GM21576 (cell line): ENCODE measurements around the gene CLIP2.
A peak's percentile ranks its signal among the peaks of the same experiment; 100 is the strongest.

Experiments used
- ATAC-seq: cut with Tn5 transposase; IDR thresholded peaks from one replicate; pipeline ENCODE4 v1.9.1; 2021; ENCODE audit warnings: mild to moderate bottlenecking, moderate library complexity; ENCODE audit not compliant: unreplicated experiment

The CLIP2 gene

GRCh38 chr7:74269757-74270277 lies 19.4 kb upstream of the CLIP2 start:
- peak; percentile 36 for ATAC-seq

- ATAC-seq = no peak
These were observed 17.5 kb upstream of the CLIP2 start for GRCh38 chr7:74271742-74272141.

DNA sequence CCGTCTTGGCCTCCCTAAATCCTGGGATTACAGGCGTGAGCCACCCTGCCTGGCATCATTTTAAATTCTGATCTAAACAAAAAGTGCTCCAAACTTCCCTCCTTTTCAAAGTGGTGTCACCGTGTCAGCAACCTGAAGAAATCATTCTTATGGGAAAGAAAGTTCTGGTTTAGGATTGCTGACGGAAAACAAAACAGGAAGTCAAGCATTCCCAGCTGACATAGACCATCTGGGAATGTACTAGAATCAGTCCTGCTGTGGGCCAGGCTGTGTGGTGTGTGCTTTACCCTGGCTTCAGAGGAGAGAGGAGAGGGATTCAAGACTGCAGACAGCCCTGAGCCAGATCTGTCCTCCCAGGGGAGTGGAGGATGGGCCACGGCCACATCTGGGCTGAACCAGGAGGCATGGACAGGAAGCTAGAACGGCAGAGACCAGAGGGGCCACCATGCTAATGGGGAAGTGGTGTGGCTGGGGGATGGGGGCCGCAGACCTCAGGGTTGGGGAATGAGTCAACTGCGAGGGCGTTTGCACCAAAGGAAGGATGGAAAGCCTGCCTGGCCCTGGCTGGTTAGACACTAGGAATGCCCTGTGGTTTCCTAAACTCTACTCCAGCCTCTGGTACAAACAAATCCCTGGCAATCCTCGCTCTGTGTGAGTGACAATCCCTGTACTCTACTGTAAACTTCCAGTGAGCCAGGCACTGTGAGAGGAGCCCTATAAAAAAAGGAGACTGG lies 16.7 kb upstream of the CLIP2 start:
- ATAC-seq = peak; percentile 70

DNA sequence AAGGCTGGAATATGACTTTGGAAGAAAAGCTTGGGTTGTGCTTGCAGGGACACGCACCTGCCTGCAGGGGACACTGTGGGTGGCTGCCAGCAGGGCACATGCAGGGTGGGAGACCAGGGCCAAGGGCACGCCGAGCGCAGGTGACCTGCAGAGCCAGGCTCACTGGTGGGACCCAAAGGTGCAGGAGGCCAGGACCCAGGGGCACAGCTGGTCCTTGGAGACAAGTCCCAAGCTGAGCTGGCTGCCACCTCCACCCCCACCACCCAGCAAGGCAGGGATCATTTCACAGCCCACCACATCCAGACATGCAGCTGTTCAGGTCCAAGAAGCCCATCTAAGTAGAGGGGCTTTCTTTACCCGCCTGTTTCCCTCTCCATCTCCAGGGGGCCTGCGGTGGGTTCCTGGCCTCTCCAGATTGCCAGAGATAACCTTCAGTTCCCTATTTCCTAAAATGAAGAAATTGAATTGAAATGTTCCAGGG lies 13.8 kb upstream of the CLIP2 start:
- no peak for ATAC-seq

DNA sequence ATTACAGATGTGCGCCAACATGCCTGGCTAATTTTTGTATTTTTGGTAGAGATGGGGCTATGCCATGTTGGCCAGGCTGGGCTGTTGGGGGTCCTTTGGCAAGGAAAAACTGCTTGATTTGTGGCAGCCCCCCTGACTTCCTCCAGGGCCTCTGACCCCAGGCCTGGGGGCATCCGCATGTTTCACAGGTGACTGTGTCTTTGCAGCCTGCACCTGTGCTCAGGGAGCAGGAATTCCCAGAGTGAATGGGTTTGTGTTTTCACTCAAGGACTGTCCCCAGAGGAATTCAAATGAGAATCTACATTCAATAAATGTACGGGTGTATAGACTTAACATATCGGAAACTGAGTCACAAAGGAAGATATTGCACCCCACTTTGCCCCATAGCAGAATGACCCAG lies 11.6 kb upstream of the CLIP2 start:
- no peak for ATAC-seq

DNA sequence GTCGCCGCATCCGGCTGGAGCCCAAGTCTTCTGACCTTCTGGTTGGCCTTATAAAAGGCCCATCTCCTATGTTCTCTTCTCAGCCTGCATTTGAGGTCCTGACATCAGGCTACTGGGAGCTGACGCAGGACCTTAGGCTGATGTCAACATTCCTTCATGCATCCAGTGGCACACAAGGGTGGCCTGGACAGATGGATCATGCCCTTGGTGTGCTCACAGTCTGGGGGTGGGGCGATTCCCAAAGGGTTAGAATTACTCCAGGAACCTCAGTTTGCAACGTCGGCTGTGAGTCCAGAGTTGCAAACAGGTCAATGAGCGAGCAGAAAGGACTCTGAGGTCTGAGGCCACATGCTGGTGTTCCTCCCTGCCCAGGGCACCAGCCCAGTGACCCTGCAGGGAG lies 8.2 kb upstream of the CLIP2 start:
- ATAC-seq = no peak

GRCh38 chr7:74282748-74283459 lies 6.3 kb upstream of the CLIP2 start:
- no peak for ATAC-seq

GRCh38 chr7:74283858-74284447 lies 5.3 kb upstream of the CLIP2 start:
- no peak for ATAC-seq

- ATAC-seq = peak; percentile 37
These were observed 4.4 kb upstream of the CLIP2 start for GRCh38 chr7:74284781-74285259.

DNA sequence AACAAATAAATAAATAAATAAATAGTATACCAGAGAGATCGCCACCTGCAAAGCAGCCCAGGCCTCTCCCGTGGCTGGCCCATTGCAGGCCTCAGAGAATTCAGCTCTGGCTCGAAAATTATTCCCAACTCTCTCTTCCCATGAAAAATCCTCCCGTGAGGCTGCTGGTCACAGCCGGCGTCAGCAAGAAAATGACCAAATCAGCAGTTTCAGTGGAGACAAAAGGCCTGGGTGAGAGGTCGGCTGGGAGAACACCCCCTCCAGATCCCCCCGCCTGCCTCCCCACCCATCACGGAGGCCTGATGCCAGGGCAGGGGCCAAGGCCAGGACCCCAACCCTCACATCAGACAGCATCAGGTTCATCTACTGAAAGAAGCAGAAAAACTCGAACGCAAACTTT lies 3.1 kb upstream of the CLIP2 start:
- ATAC-seq = no peak

GRCh38 chr7:74287303-74288033 lies 1.7 kb upstream of the CLIP2 start:
- no peak for ATAC-seq

DNA sequence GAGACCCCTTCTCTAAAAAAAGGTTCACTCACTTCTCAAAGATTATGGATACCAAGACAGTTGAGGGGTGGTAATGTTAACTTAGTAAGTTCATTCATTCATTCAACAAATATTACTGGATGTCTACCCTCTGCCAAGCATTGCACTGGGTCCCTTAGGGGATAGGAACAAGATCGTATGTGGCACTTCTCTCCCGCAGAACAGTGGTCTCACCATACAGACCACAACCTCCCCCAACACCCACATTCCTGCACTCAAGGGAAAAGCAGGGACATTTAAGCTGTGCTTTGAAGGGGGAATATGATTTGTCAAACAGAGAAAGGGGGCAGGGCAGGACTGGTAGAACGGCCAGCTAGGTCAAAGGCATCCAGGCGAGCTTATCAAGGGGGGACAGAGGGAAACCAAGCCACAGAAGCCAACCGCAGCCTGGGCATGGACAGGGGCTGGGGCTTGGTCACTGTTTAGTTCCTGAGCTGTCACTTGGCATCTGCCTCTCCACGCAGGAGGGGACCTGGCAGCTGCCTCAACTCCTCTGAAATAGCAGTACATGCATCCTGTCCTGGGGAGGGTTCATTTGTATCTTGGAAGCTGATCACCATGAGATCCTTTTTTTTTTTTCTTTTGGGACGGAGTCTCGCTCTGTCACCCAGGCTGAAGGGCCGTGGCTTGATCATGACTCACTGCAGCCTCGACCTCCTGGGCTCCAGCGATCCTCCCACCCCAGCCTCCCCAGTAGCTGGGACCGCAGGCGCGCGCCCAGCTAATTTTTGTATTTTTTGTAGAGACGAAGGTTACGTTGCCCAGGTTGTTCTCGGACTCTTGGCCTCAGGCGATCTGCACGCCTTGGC lies 949 bp upstream of the CLIP2 start:
- ATAC-seq = no peak

DNA sequence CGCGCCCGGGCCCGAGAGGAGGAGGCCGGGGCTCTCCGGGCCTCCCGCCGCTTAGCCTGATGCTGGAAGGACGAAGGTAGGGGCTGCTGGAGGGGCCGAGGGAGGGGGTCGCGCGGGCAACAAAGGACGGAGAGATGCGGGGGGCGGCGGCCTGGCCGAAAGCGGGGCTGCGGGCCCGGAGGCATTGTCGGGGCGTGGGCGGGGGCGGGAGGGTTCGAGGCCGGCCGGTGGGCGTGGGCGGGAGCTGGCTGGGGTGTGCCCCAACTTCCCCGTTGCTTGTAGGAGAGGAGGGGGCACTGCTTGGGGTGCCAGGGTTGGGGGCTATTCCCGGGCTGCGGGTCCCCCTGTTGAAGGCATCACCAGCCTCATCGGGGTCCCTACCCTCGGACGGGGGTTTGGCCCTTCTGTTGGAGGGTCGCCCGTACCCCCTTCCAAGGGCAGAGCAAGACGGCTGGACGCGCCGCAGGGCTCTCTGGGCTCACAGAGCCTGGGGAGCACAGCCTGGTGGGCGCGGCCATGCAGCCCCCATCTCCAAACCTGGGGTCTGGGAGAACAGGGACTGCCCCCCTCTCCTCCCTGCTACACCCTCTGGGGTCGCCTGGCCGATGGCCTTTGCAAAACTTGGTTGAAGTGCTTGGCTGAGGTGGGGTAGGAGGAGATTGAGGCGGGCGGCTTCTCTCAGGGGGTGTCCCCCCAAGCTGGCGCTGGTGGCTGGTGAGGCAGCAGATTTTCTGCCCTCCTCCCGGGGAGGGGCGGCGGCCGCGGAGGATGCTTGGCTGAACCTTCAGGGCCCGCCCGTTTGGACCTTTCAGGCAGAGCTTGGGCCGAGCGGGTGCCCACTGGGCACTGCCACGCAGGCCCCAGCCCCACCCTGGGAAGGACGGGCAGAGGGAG lies 699 bp downstream of the CLIP2 start:
- ATAC-seq = no peak

DNA sequence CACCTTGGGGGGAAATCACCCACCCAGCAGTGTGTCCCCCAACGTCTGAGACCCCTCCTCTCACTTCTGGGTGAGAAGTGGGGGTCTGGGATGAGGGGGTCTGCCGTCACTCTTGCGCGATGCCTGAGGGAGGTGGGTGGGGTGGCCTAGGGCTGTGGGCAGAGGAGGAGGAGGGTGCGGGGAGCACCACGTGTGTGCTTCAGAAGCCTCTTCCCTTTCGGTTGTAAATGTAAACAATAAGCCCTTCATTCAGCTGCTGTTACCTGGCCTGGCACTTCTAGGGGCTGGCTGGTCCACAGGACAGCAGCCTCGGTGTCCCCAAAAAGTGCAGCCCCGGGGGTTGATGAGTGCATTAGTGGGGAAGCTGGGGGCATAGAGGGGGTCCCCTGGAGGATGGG lies 1.3 kb downstream of the CLIP2 start:
- no peak for ATAC-seq

GRCh38 chr7:74290981-74291441 lies 1.8 kb downstream of the CLIP2 start:
- ATAC-seq = no peak

- ATAC-seq = no peak
These were observed 2.3 kb downstream of the CLIP2 start for GRCh38 chr7:74291535-74291934.

GRCh38 chr7:74292757-74293576 lies 3.8 kb downstream of the CLIP2 start:
- no peak for ATAC-seq

- no peak for ATAC-seq
These were observed 4.3 kb downstream of the CLIP2 start for GRCh38 chr7:74293577-74293908.
